IMR-90 (cell line): ENCODE data around the gene SYTL4.

Experiments used
- CEBPB ChIP-seq: IDR thresholded peaks from 2 replicates; pipeline ENCODE4 v1.6.1; 2012; ENCODE audit warnings: low read depth, low read length, improper control_type of control experiment
- CHD1 ChIP-seq: IDR thresholded peaks from 2 replicates; pipeline ENCODE4 v1.6.1; 2012; ENCODE audit warnings: low read depth, low read length, improper control_type of control experiment
- MXI1 ChIP-seq: IDR thresholded peaks from 2 replicates; pipeline ENCODE4 v1.6.1; 2012; ENCODE audit warnings: low read depth, mild to moderate bottlenecking, low read length, moderate library complexity, borderline replicate concordance
- NFE2L2 ChIP-seq: fragments of 150-350 bp; IDR thresholded peaks from 2 replicates; pipeline ENCODE4 v1.6.1; 2016; ENCODE audit warnings: low read depth, mild to moderate bottlenecking, low read length
- POLR2A ChIP-seq: IDR thresholded peaks from 2 replicates; pipeline ENCODE4 v1.6.1; 2012; ENCODE audit warnings: mild to moderate bottlenecking, low read depth, low read length
- RAD21 ChIP-seq: IDR thresholded peaks from 2 replicates; pipeline ENCODE4 v1.6.1; 2012; ENCODE audit warnings: low read length, improper control_type of control experiment
- RCOR1 ChIP-seq: IDR thresholded peaks from 2 replicates; pipeline ENCODE4 v1.6.1; 2012; ENCODE audit warnings: mild to moderate bottlenecking, low read length, improper control_type of control experiment; ENCODE audit not compliant: insufficient replicate concordance
- RFX5 ChIP-seq: IDR thresholded peaks from 2 replicates; pipeline ENCODE4 v1.8.0; 2012; ENCODE audit warnings: low read depth, mild to moderate bottlenecking, low read length, moderate library complexity
- SMC3 ChIP-seq: fragments of 150-350 bp; IDR thresholded peaks from 2 replicates; pipeline ENCODE4 v1.6.1; 2016; ENCODE audit warnings: low read depth, mild to moderate bottlenecking, antibody characterized with exemption, low read length, moderate library complexity
- USF2 ChIP-seq: fragments of 150-350 bp; IDR thresholded peaks from 2 replicates; pipeline ENCODE4 v1.6.1; 2017; ENCODE audit warnings: mild to moderate bottlenecking, antibody characterized with exemption, low read length, low read depth
- TF ChIP-seq, protein P1 (sequence below): conservative IDR thresholded peaks from 2 replicates; pipeline ENCODE4 v1.5.1; 2012; ENCODE audit warnings: mild to moderate bottlenecking, low read depth, low read length, improper control_type of control experiment
- TF ChIP-seq, protein P2 (sequence below): fragments of 150-350 bp; IDR thresholded peaks from 2 replicates; pipeline ENCODE4 v1.6.1; 2016; ENCODE audit warnings: low read depth, mild to moderate bottlenecking, low read length, moderate library complexity, borderline replicate concordance

- TF ChIP-seq RFX5: no peak
- TF ChIP-seq, protein P1, sequence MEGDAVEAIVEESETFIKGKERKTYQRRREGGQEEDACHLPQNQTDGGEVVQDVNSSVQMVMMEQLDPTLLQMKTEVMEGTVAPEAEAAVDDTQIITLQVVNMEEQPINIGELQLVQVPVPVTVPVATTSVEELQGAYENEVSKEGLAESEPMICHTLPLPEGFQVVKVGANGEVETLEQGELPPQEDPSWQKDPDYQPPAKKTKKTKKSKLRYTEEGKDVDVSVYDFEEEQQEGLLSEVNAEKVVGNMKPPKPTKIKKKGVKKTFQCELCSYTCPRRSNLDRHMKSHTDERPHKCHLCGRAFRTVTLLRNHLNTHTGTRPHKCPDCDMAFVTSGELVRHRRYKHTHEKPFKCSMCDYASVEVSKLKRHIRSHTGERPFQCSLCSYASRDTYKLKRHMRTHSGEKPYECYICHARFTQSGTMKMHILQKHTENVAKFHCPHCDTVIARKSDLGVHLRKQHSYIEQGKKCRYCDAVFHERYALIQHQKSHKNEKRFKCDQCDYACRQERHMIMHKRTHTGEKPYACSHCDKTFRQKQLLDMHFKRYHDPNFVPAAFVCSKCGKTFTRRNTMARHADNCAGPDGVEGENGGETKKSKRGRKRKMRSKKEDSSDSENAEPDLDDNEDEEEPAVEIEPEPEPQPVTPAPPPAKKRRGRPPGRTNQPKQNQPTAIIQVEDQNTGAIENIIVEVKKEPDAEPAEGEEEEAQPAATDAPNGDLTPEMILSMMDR: no peak
- no peak for TF ChIP-seq POLR2A
- no peak for TF ChIP-seq SMC3
- no peak for TF ChIP-seq CEBPB
- no peak for TF ChIP-seq RCOR1
- TF ChIP-seq MXI1: no peak
- no peak for TF ChIP-seq USF2
- TF ChIP-seq CHD1: no peak
- TF ChIP-seq, protein P2, sequence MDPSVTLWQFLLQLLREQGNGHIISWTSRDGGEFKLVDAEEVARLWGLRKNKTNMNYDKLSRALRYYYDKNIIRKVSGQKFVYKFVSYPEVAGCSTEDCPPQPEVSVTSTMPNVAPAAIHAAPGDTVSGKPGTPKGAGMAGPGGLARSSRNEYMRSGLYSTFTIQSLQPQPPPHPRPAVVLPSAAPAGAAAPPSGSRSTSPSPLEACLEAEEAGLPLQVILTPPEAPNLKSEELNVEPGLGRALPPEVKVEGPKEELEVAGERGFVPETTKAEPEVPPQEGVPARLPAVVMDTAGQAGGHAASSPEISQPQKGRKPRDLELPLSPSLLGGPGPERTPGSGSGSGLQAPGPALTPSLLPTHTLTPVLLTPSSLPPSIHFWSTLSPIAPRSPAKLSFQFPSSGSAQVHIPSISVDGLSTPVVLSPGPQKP: no peak
- no peak for TF ChIP-seq RAD21
- TF ChIP-seq NFE2L2: no peak
Measured at GRCh38 chrX:100642290-100642689, 89.6 kb downstream of the SYTL4 start.
